ENCODE data around the gene SBDS. TPM values are rescaled to one million over a fixed set of nuclear protein-coding genes. Genes with fewer than 3 reads are reported as not detected.
A peak's percentile ranks its signal among the peaks of the same experiment; 100 is the strongest.

SBDS gene
- total RNA-seq, 1 experiment from 2014 or later, result 25.5 TPM

- no peak overlapping the region for H3K27ac Mint-ChIP-seq
- no peak overlapping the region for H3K4me3 Mint-ChIP-seq
- ChIA-PET CTCF (no interaction called here), POLR2A (no interaction called here)
- TF ChIP-seq, protein P1, sequence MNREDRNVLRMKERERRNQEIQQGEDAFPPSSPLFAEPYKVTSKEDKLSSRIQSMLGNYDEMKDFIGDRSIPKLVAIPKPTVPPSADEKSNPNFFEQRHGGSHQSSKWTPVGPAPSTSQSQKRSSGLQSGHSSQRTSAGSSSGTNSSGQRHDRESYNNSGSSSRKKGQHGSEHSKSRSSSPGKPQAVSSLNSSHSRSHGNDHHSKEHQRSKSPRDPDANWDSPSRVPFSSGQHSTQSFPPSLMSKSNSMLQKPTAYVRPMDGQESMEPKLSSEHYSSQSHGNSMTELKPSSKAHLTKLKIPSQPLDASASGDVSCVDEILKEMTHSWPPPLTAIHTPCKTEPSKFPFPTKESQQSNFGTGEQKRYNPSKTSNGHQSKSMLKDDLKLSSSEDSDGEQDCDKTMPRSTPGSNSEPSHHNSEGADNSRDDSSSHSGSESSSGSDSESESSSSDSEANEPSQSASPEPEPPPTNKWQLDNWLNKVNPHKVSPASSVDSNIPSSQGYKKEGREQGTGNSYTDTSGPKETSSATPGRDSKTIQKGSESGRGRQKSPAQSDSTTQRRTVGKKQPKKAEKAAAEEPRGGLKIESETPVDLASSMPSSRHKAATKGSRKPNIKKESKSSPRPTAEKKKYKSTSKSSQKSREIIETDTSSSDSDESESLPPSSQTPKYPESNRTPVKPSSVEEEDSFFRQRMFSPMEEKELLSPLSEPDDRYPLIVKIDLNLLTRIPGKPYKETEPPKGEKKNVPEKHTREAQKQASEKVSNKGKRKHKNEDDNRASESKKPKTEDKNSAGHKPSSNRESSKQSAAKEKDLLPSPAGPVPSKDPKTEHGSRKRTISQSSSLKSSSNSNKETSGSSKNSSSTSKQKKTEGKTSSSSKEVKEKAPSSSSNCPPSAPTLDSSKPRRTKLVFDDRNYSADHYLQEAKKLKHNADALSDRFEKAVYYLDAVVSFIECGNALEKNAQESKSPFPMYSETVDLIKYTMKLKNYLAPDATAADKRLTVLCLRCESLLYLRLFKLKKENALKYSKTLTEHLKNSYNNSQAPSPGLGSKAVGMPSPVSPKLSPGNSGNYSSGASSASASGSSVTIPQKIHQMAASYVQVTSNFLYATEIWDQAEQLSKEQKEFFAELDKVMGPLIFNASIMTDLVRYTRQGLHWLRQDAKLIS (CRISPR knock-in tag; IDR thresholded peaks at IDR 0.05; ENCODE audit: borderline replicate concordance), result no peak
- TF ChIP-seq IRF2 (CRISPR knock-in tag; IDR thresholded peaks at IDR 0.05; ENCODE audit: borderline replicate concordance, low read depth) (no peak), ZBTB43 (CRISPR knock-in tag; IDR thresholded peaks at IDR 0.05) (no peak), SOX15 (CRISPR knock-in tag; IDR thresholded peaks at IDR 0.05) (no peak), PRRX2 (CRISPR knock-in tag; IDR thresholded peaks at IDR 0.05) (no peak)
- peaks cover 4% of the 10 kb centered on the region; the same call in 1 of the 2 replicates for H3K36me3 Mint-ChIP-seq
- H3K9me3 Mint-ChIP-seq, result peaks cover 9% of the 10 kb centered on the region
- no peaks in the 10 kb centered on the region for H3K27me3 Mint-ChIP-seq (ENCODE audit: low read depth)
- ATAC-seq, result no peak
- H3K4me1 Mint-ChIP-seq, result no peaks in the 10 kb centered on the region
- DNase-seq (ENCODE audit: low spot score), result no peak
Observed at GRCh38 chr7:66964411-66964810, 31.0 kb downstream of the SBDS start.

- ChIA-PET POLR2A (no interaction called here), CTCF (no interaction called here)
- Mint-ChIP-seq H3K27me3 (ENCODE audit: low read depth) (no peaks in the 10 kb centered on the region), H3K36me3 (peaks cover 13% of the 10 kb centered on the region), H3K4me3 (no peak overlapping the region), H3K27ac (no peak overlapping the region), H3K4me1 (no peaks in the 10 kb centered on the region), H3K9me3 (peaks cover 9% of the 10 kb centered on the region)
- ATAC-seq (no peak), DNase-seq (ENCODE audit: low spot score) (no peak)
- TF ChIP-seq, protein P2, sequence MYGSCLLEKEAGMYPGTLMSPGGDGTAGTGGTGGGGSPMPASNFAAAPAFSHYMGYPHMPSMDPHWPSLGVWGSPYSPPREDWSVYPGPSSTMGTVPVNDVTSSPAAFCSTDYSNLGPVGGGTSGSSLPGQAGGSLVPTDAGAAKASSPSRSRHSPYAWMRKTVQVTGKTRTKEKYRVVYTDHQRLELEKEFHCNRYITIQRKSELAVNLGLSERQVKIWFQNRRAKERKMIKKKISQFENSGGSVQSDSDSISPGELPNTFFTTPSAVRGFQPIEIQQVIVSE (CRISPR knock-in tag; IDR thresholded peaks at IDR 0.05; ENCODE audit: borderline replicate concordance), result no peak
- TF ChIP-seq, protein P3, sequence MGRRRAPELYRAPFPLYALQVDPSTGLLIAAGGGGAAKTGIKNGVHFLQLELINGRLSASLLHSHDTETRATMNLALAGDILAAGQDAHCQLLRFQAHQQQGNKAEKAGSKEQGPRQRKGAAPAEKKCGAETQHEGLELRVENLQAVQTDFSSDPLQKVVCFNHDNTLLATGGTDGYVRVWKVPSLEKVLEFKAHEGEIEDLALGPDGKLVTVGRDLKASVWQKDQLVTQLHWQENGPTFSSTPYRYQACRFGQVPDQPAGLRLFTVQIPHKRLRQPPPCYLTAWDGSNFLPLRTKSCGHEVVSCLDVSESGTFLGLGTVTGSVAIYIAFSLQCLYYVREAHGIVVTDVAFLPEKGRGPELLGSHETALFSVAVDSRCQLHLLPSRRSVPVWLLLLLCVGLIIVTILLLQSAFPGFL (CRISPR knock-in tag; IDR thresholded peaks at IDR 0.05; ENCODE audit: borderline replicate concordance), result no peak
- TF ChIP-seq E2F5 (CRISPR knock-in tag; IDR thresholded peaks at IDR 0.05) (no peak), HMGA2 (CRISPR knock-in tag; IDR thresholded peaks at IDR 0.05) (no peak), RORB (CRISPR knock-in tag; IDR thresholded peaks at IDR 0.05) (no peak), ESRRA (CRISPR knock-in tag; IDR thresholded peaks at IDR 0.05; ENCODE audit: borderline replicate concordance) (no peak)
Observed at GRCh38 chr7:66961096-66961495, 34.3 kb downstream of the SBDS start.

DNA sequence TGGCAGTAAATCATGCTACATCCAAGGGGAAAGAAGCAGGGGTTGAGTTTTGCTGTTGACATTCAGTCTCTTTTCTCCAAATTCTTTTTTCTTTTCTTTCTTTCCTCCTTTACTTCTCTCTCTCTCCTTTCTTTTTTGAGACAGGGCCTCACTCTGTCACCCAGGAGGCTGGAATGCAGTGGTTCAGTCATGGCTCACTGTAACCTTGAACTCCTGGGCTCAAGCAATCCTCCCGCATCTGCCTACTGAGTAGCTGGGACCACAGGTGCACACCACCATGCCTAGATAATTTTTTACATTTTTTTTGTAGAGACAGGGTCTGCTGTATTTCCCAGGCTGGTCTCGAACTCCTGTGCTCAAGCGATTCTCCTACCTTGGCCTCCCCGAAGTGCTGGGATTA, 35.2 kb downstream of the SBDS start:
- POLR2A ChIA-PET, result no interaction called here
- Mint-ChIP-seq H3K27ac (peak overlapping the region; percentile 36; the same call in 1 of the 2 replicates), H3K36me3 (peaks cover 22% of the 10 kb centered on the region), H3K9me3 (peaks cover 5% of the 10 kb centered on the region), H3K27me3 (ENCODE audit: low read depth) (no peaks in the 10 kb centered on the region), H3K4me1 (no peaks in the 10 kb centered on the region), H3K4me3 (no peak overlapping the region)
- TF ChIP-seq PRDM15 (CRISPR knock-in tag; IDR thresholded peaks at IDR 0.05) (no peak), CREM (CRISPR knock-in tag; IDR thresholded peaks at IDR 0.05) (no peak), ESRRA (CRISPR knock-in tag; IDR thresholded peaks at IDR 0.05; ENCODE audit: borderline replicate concordance) (no peak), ZNF671 (CRISPR knock-in tag; IDR thresholded peaks at IDR 0.05) (no peak)
- TF ChIP-seq, protein P3 (CRISPR knock-in tag; IDR thresholded peaks at IDR 0.05; ENCODE audit: borderline replicate concordance), result no peak
- TF ChIP-seq, protein P4, sequence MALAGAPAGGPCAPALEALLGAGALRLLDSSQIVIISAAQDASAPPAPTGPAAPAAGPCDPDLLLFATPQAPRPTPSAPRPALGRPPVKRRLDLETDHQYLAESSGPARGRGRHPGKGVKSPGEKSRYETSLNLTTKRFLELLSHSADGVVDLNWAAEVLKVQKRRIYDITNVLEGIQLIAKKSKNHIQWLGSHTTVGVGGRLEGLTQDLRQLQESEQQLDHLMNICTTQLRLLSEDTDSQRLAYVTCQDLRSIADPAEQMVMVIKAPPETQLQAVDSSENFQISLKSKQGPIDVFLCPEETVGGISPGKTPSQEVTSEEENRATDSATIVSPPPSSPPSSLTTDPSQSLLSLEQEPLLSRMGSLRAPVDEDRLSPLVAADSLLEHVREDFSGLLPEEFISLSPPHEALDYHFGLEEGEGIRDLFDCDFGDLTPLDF (CRISPR knock-in tag; IDR thresholded peaks at IDR 0.05), result no peak
- ATAC-seq (no peak), DNase-seq (ENCODE audit: low spot score) (no peak)
- CTCF ChIA-PET, result no interaction called here

Data from WTC11 (cell line).